ENCODE data around the gene POSTN. TPM values are rescaled to one million over a fixed set of nuclear protein-coding genes. Genes with fewer than 3 reads are reported as not detected.

POSTN gene
- total and polyA plus RNA-seq, 2 of the 8 experiments (the other 6 are each of a cell fraction or from before 2014, with no cell fraction given): 0.30 to 0.74 TPM

DNA sequence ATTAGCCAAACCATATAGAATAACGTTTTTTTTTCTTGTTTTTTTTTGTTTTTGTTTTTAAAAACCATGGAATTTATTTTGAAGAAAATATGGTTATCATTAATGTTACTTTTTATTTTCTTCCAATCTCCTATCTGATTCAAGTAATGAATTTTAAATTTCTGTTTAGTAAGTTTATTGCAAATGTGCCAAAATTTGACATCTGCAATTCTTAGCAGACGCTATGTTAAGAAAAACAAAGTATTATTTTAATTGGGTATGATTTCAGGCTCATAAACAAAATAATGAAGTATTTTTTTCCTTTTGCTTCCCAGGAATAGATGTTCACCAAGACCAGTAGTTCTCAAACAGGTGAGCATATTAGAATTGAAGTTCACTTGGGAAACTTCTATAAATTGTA lies 63.1 kb downstream of the POSTN start:
- POLR2A ChIA-PET (ENCODE audit: partially characterized antibody): no interaction called here
- Histone ChIP-seq H2AK5ac (ENCODE audit: low read depth, low read length) (no peak overlapping the region), H3K9me3 (ENCODE audit: insufficient read depth in 2 of 2, low read depth in 1 of 2, low read length in 1 of 2) (no peaks in the 10 kb centered on the region)

More for the DNA sequence above, 63.1 kb downstream of the POSTN start:
- Histone ChIP-seq H4K20me1 (replicated peaks in 1 of 2; ENCODE audit: control insufficient read depth in 1 of 2, insufficient read depth in 2 of 2, low read length in 2 of 2) (no peaks in the 10 kb centered on the region), H2BK15ac (ENCODE audit: low read length) (no peak overlapping the region), H3K36me3 (ENCODE audit: control insufficient read depth in 2 of 4, insufficient read depth in 4 of 4, low read length in 3 of 4) (no peaks in the 10 kb centered on the region), H3K4ac (replicated peaks; ENCODE audit: insufficient read length, low read depth, low read length) (no peak overlapping the region), H3K23ac (ENCODE audit: insufficient read length) (no peak overlapping the region), H2BK120ac (replicated peaks; ENCODE audit: low read depth, low read length) (no peak overlapping the region), H4K91ac (replicated peaks; ENCODE audit: insufficient read length, low read length) (no peak overlapping the region), H3K56ac (replicated peaks; ENCODE audit: insufficient read length, low read depth, low read length) (no peak overlapping the region), H3K18ac (ENCODE audit: extremely low read depth, low read length) (no peak overlapping the region), H3K79me1 (ENCODE audit: low read depth, low read length) (no peaks in the 10 kb centered on the region), H2BK12ac (ENCODE audit: low read depth, low read length) (no peak overlapping the region), H3K27ac (ENCODE audit: low read depth, low read length) (no peak overlapping the region), H3K23me2 (ENCODE audit: low read depth, low read length) (no peaks in the 10 kb centered on the region), H3K79me2 (ENCODE audit: control insufficient read depth in 1 of 2, insufficient read depth in 2 of 2, low read length in 2 of 2) (no peaks in the 10 kb centered on the region), H2BK5ac (ENCODE audit: low read depth, low read length) (no peak overlapping the region), H3K4me3 (ENCODE audit: extremely low read depth in 1 of 4, insufficient read depth in 2 of 4, low read depth in 3 of 4, low read length in 4 of 4) (no peak overlapping the region), H3K27me3 (replicated peaks in 1 of 4; ENCODE audit: control insufficient read depth in 3 of 4, extremely low read depth in 1 of 4, insufficient read depth in 3 of 4, low read length in 3 of 4) (no peaks in the 10 kb centered on the region), H3K9ac (replicated peaks in 1 of 4; ENCODE audit: extremely low read depth in 1 of 4, low read depth in 3 of 4, low read length in 3 of 4) (no peak overlapping the region), H3K4me1 (replicated peaks in 1 of 4; ENCODE audit: control insufficient read depth in 3 of 4, insufficient read depth in 4 of 4, low read length in 3 of 4) (no peaks in the 10 kb centered on the region), H4K8ac (ENCODE audit: extremely low read depth, insufficient read depth, low read length) (no peak overlapping the region), H3K4me2 (ENCODE audit: insufficient read depth in 1 of 2, low read depth in 2 of 2, low read length in 2 of 2) (no peak overlapping the region), H4K5ac (ENCODE audit: insufficient read length, low read depth, low read length) (no peak overlapping the region), H2BK20ac (ENCODE audit: low read length) (no peak overlapping the region), H3K14ac (ENCODE audit: insufficient read length) (no peak overlapping the region), H2AFZ (ENCODE audit: low read length) (no peak overlapping the region)
- no peak for FAIRE-seq
- CTCF ChIA-PET (ENCODE audit: partially characterized antibody): interaction anchor here (0.6 kb wide), 1 partner anchor 1246 kb away, joined by 5 read pairs; no protein-coding TSS in a partner anchor
- TF ChIP-seq JUN (IDR thresholded peaks at IDR 0.05; ENCODE audit: low read depth, low read length) (no peak), POLR2A (IDR thresholded peaks at IDR 0.05; ENCODE audit: control extremely low read depth in 1 of 2, low read depth in 2 of 2, low read length in 2 of 2) (no peak), HDAC2 (IDR thresholded peaks at IDR 0.05; ENCODE audit: borderline replicate concordance in 1 of 2, low read depth in 2 of 2, low read length in 2 of 2) (no peak), TCF12 (IDR thresholded peaks at IDR 0.05; ENCODE audit: low read depth, low read length) (no peak)
- no peak for DNase-seq (ENCODE audit: low read depth in 1 of 2, low spot score in 2 of 2)
- 78% methylated on average over 2 of the region's 2 CpGs; no CpG with 5 or more reads in 1 of the 2 experiments for WGBS, 2 experiments (ENCODE audit: extremely low coverage in 1 of 2, insufficient coverage in 1 of 2, insufficient read length in 1 of 2, insufficient replicate concordance in 2 of 2, low coverage in 1 of 2, low lambda C conversion rate in 2 of 2, missing lambda C conversion rate in 1 of 2)

All from H1 (cell line).